CD4-positive, alpha-beta memory T cell (primary cell): ENCODE results near the gene GNAO1. TPM values are rescaled to one million over a fixed set of nuclear protein-coding genes. Genes with fewer than 3 reads are reported as not detected.
A peak's percentile ranks its signal among the peaks of the same experiment; 100 is the strongest.

Source experiments
- CTCF ChIA-PET: fragments of 350-600 bp; sonication (Branson Sonifier 250); formaldehyde crosslinking; loops from one replicate; lab custom pipeline; 2021; ENCODE audit warnings: inconsistent platforms; ENCODE audit not compliant: partially characterized antibody; lab: Charles Lee
- POLR2A ChIA-PET: fragments of 350-600 bp; sonication (Branson Sonifier 250); formaldehyde crosslinking; loops from one replicate; lab custom pipeline; 2021; ENCODE audit not compliant: partially characterized antibody; lab: Charles Lee
- DNase-seq, 5 donors: peaks; one replicate each; pipeline versions ENCODE4 v3.0.0 to v3.0.0-alpha.2; 2020 to 2022; ENCODE audit warnings: mixed read lengths in 1 of 5
- H3K27ac ChIP-seq: one replicate; pipeline ENCODE4 v1.7.0; 2013; ENCODE audit warnings: low read depth, low read length
- H3K27me3 ChIP-seq: 2 replicates; pipeline ENCODE4 v1.7.0; 2013; ENCODE audit warnings: mild to moderate bottlenecking, low read length, moderate library complexity; ENCODE audit not compliant: insufficient read depth
- H3K36me3 ChIP-seq: 2 replicates; pipeline ENCODE4 v1.7.0; 2013; ENCODE audit warnings: mild to moderate bottlenecking, low read length, moderate library complexity; ENCODE audit not compliant: insufficient read depth
- H3K4me1 ChIP-seq: 2 replicates; pipeline ENCODE4 v1.7.0; 2013; ENCODE audit warnings: mild to moderate bottlenecking, low read length, moderate library complexity; ENCODE audit not compliant: insufficient read depth
- H3K4me3 ChIP-seq, 2 donors: one replicate each; pipeline ENCODE4 v1.7.0; 2013; ENCODE audit warnings: low read length in 2 of 2, mild to moderate bottlenecking in 1 of 2
- H3K9me3 ChIP-seq, 2 donors: one replicate each; pipeline ENCODE4 v1.7.0; 2013; ENCODE audit warnings: low read length in 2 of 2, control low read depth in 1 of 2; ENCODE audit not compliant: control insufficient read depth in 1 of 2
- H3K27ac Mint-ChIP-seq, 7 donors: one replicate each; pipeline ENCODE4 v1.8.0; 2020 to 2021; ENCODE audit warnings: mixed read lengths in 7 of 7, mild to moderate bottlenecking in 6 of 7, inconsistent platforms in 3 of 7, moderate library complexity in 3 of 7
- H3K27me3 Mint-ChIP-seq, 2 donors: one replicate each; pipeline ENCODE4 v1.8.0; 2020 to 2021; ENCODE audit warnings: mixed read lengths in 2 of 2
- H3K36me3 Mint-ChIP-seq, 2 donors: one replicate each; pipeline ENCODE4 v1.8.0; 2020 to 2021; ENCODE audit warnings: mixed read lengths in 2 of 2, inconsistent platforms in 1 of 2, mild to moderate bottlenecking in 1 of 2
- H3K4me1 Mint-ChIP-seq, 4 donors: one replicate each; pipeline ENCODE4 v1.8.0; 2020 to 2021; ENCODE audit warnings: mixed read lengths in 4 of 4, mild to moderate bottlenecking in 1 of 4
- H3K4me3 Mint-ChIP-seq, 8 donors: one replicate each; pipeline ENCODE4 v1.8.0; 2020 to 2021; ENCODE audit warnings: mixed read lengths in 8 of 8, mild to moderate bottlenecking in 7 of 8, moderate library complexity in 6 of 8, inconsistent platforms in 3 of 8
- H3K9me3 Mint-ChIP-seq, 8 donors: one replicate each; pipeline ENCODE4 v1.8.0; 2020 to 2021; ENCODE audit warnings: mixed read lengths in 8 of 8, mild to moderate bottlenecking in 5 of 8, inconsistent platforms in 3 of 8, moderate library complexity in 1 of 8
- intact Hi-C: fragments of 100-400 bp; cut with micrococcal nuclease; formaldehyde crosslinking; loops from one replicate; pipeline ENCODE4 v1.15.1; 2023
- polyA plus RNA-seq, 2 donors: library from polyadenylated mRNA; unstranded; fragments of 300-500 nt; fragmentation: Illumina TruSeq; gene quantifications; one replicate each; pipeline ENCODE4 v1.2.3, GENCODE V29; 2021
- total RNA-seq, 2 experiments: library from RNA; stranded (reverse); gene quantifications; one replicate each; pipeline ENCODE4 v1.2.3, GENCODE V29; 2021

The GNAO1 gene
- total and polyA plus RNA-seq, 4 experiments from 2014 or later: 1.5 to 10.8 (median 10.5) TPM; not detected in 1

DNA sequence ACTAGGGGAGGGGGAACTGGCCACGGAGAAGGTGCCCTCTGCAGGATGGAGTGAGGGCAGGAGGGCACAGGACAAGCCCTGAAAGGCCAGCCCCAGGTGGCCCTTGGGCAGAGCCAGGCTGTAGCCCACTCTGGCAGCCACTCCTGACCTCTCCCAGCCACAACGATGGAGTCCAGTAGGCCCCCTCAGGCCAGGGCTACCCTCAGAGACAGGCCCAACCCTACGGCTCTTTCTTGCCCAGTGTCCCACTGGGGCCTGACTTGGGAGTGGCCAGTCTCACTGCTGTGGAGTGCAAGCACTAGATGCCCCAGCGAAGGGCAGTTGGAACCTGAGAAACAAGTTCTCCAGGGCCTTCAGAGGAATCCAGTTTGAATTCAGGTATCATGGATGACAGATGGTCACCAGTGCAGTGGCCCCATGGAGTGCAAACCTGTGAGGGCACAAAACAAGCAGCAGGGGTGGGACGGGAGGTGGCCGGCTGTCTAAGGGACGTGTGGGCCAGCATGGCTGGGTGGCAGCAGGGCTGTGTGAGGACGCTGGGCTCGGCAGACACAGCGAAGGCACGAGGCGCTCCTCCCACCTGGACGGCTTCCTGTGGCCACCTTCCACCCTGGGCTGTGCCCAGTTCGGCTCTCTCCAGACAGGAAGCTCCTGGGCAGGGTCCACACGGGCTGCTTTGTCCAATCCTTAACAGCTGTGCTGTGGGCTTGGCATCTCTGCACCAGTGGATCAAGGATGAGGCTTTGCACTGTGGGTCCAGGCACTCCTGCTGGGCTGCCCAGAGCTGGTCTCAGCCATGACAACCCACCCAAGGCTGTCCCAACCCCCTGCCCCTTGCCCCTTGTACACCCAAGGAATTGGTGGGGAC, 162.0 kb downstream of the GNAO1 start:
- H3K9me3 Mint-ChIP-seq: no peaks in the 10 kb centered on the region
- no peaks in the 10 kb centered on the region for H3K27me3 Mint-ChIP-seq
- ChIA-PET POLR2A (no interaction called here), CTCF (no interaction called here)
- intact Hi-C loops: no loop called here
- Histone ChIP-seq H3K27ac (no peak overlapping the region), H3K36me3 (no peaks in the 10 kb centered on the region), H3K9me3 (no peaks in the 10 kb centered on the region), H3K4me1 (peaks cover 18% of the 10 kb centered on the region), H3K4me3 (no peak overlapping the region), H3K27me3 (no peaks in the 10 kb centered on the region)
- DNase-seq: no peak
- H3K36me3 Mint-ChIP-seq: peaks cover 0 to 2% of the 10 kb centered on the region in 2 donors
- H3K4me1 Mint-ChIP-seq: peaks cover 6 to 24% (median 11%) of the 10 kb centered on the region in 4 donors
- no peak overlapping the region for H3K4me3 Mint-ChIP-seq
- no peak overlapping the region for H3K27ac Mint-ChIP-seq

DNA sequence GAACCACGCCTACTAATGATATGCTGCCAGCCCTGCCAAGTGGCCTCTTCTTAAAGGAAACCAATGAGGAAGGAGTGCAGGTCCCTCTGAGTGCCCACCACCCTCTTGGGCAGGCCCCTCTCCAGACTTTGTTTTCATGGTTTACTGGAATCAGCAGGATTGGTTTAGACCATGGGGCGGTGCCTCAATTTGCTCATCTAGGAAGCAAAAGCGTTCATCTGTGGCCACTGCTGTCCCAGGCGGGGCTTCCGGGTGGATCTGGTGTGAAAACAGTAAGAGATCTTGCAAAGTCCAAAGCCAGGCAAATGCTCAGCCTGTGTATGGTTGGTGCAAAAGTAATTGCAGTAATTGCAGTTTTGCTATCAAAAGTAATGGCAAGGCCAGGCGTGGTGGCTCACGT, 162.7 kb downstream of the GNAO1 start:
- no peak overlapping the region for H3K4me3 ChIP-seq
- DNase-seq: no peak

DNA sequence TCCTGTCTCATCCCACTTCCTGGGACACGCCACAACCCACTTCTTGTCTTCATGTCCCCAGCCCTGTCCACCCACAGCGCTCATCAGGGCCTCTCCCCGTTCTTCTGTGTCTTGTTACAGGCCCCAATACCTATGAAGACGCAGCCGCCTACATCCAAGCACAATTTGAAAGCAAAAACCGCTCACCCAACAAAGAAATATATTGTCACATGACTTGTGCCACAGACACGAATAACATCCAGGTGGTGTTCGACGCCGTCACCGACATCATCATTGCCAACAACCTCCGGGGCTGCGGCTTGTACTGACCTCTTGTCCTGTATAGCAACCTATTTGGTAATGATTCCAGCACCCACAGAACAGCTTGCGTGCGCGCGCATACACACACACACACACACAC, 163.5 kb downstream of the GNAO1 start:
- no peaks in the 10 kb centered on the region for H3K9me3 ChIP-seq
- no peak for DNase-seq
- no peaks in the 10 kb centered on the region for H3K27me3 ChIP-seq
- ChIA-PET POLR2A (no interaction called here), CTCF (interaction anchor here (1.4 kb wide), 2 partner anchors 412 to 643 kb away, joined by 3 to 4 read pairs; no protein-coding TSS in a partner anchor)
- H3K27ac ChIP-seq: no peak overlapping the region
- no peak overlapping the region for H3K4me3 ChIP-seq
- H3K36me3 Mint-ChIP-seq: peaks cover 0 to 2% of the 10 kb centered on the region in 2 donors
- H3K36me3 ChIP-seq: no peaks in the 10 kb centered on the region
- peak overlapping the region in 1 of 8 donors; percentile 14 for H3K4me3 Mint-ChIP-seq
- H3K9me3 Mint-ChIP-seq: no peaks in the 10 kb centered on the region
- intact Hi-C loops: no loop called here
- peaks cover 6 to 32% (median 14%) of the 10 kb centered on the region in 4 donors for H3K4me1 Mint-ChIP-seq
- H3K4me1 ChIP-seq: peaks cover 18% of the 10 kb centered on the region
- H3K27me3 Mint-ChIP-seq: no peaks in the 10 kb centered on the region
- H3K27ac Mint-ChIP-seq: peak overlapping the region in 3 of 7 donors; percentile 2 to 66 (median 57)

More for the DNA sequence above, 162.7 kb downstream of the GNAO1 start:
- ChIA-PET POLR2A (no interaction called here), CTCF (interaction anchor here (1.4 kb wide), 1 partner anchor 411 kb away, joined by 4 read pairs; no protein-coding TSS in a partner anchor)
- Mint-ChIP-seq H3K27me3 (no peaks in the 10 kb centered on the region), H3K4me3 (no peak overlapping the region), H3K9me3 (no peaks in the 10 kb centered on the region), H3K4me1 (peaks cover 6 to 29% (median 13%) of the 10 kb centered on the region in 4 donors), H3K36me3 (peaks cover 0 to 2% of the 10 kb centered on the region in 2 donors), H3K27ac (no peak overlapping the region)
- no peaks in the 10 kb centered on the region for H3K9me3 ChIP-seq
- peaks cover 18% of the 10 kb centered on the region for H3K4me1 ChIP-seq
- H3K36me3 ChIP-seq: no peaks in the 10 kb centered on the region
- no peak overlapping the region for H3K27ac ChIP-seq
- H3K27me3 ChIP-seq: no peaks in the 10 kb centered on the region
- intact Hi-C loops: no loop called here

DNA sequence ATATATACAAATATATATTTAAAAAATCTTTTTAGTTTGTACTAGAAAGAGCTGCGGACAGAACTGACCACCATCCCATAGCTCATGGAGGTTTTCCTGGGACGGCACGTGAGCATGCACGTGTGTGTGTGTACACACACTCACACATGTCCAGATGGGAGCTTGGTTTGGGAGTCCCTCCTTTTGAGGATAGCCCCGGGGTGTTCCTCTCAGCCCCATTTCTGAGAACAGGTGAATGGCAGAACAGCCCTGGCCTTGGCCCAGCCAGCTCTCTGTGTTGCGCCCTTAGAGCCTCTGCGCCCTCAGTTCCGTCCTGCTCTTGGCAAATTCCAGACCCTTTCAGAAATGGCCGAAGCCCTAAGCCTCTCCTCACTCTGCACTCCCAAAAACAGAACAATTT, 163.9 kb downstream of the GNAO1 start:
- Histone ChIP-seq H3K36me3 (no peaks in the 10 kb centered on the region), H3K4me1 (peaks cover 18% of the 10 kb centered on the region), H3K9me3 (no peaks in the 10 kb centered on the region), H3K27ac (no peak overlapping the region), H3K4me3 (no peak overlapping the region), H3K27me3 (no peaks in the 10 kb centered on the region)
- H3K36me3 Mint-ChIP-seq: peaks cover 0 to 2% of the 10 kb centered on the region in 2 donors
- no peak for DNase-seq
- H3K27ac Mint-ChIP-seq: peak overlapping the region in 4 of 7 donors; percentile 18 to 66 (median 44)
- ChIA-PET CTCF (interaction anchor here (1.4 kb wide), 2 partner anchors 412 to 643 kb away, joined by 3 to 4 read pairs; no protein-coding TSS in a partner anchor), POLR2A (no interaction called here)
- H3K27me3 Mint-ChIP-seq: no peaks in the 10 kb centered on the region
- peaks cover 6 to 37% (median 16%) of the 10 kb centered on the region in 4 donors for H3K4me1 Mint-ChIP-seq
- no peaks in the 10 kb centered on the region for H3K9me3 Mint-ChIP-seq
- H3K4me3 Mint-ChIP-seq: no peak overlapping the region
- intact Hi-C loops: no loop called here

DNA sequence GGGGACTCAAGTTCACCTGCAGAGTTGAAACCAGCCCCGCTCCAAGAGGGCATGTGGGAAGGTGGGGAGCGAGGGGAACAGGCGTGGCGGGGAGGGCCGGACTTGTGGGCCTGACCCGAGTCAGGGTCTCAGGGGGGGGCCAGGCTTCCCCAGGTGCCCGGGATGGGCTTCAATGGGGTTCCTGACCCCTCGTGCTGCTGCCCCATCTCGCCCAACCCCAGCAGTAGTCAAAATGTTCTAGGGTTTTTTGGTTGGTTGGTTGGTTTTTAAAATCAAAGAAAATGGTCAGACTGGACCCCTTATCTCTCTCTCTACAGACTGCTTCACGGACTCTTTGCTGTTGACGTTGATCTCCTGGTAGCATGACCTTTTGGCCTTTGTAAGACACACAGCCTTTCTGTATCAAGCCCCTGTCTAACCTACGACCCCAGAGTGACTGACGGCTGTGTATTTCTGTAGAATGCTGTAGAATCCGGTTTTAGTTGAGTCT, 164.5 kb downstream of the GNAO1 start:
- Histone ChIP-seq H3K4me3 (peak overlapping the region in 1 of 2 donors; percentile 74), H3K4me1 (peaks cover 18% of the 10 kb centered on the region), H3K27me3 (no peaks in the 10 kb centered on the region), H3K27ac (no peak overlapping the region), H3K9me3 (no peaks in the 10 kb centered on the region), H3K36me3 (no peaks in the 10 kb centered on the region)
- Mint-ChIP-seq H3K9me3 (no peaks in the 10 kb centered on the region), H3K4me1 (peaks cover 6 to 37% (median 16%) of the 10 kb centered on the region in 4 donors), H3K36me3 (peaks cover 0 to 3% of the 10 kb centered on the region in 2 donors), H3K27me3 (no peaks in the 10 kb centered on the region), H3K27ac (peak overlapping the region in 5 of 7 donors; percentile 26 to 92 (median 60)), H3K4me3 (peak overlapping the region in 4 of 8 donors; percentile 22 to 94 (median 64))
- DNase-seq: no peak
- intact Hi-C loops: no loop called here
- POLR2A ChIA-PET: no interaction called here
- CTCF ChIA-PET: interaction anchor here (1.0 to 1.4 kb wide), 23 partner anchors 9 to 897 kb away, joined by 3 to 11 read pairs (median 4); partner anchors contain the start of genes NUDT21 and OGFOD1

DNA sequence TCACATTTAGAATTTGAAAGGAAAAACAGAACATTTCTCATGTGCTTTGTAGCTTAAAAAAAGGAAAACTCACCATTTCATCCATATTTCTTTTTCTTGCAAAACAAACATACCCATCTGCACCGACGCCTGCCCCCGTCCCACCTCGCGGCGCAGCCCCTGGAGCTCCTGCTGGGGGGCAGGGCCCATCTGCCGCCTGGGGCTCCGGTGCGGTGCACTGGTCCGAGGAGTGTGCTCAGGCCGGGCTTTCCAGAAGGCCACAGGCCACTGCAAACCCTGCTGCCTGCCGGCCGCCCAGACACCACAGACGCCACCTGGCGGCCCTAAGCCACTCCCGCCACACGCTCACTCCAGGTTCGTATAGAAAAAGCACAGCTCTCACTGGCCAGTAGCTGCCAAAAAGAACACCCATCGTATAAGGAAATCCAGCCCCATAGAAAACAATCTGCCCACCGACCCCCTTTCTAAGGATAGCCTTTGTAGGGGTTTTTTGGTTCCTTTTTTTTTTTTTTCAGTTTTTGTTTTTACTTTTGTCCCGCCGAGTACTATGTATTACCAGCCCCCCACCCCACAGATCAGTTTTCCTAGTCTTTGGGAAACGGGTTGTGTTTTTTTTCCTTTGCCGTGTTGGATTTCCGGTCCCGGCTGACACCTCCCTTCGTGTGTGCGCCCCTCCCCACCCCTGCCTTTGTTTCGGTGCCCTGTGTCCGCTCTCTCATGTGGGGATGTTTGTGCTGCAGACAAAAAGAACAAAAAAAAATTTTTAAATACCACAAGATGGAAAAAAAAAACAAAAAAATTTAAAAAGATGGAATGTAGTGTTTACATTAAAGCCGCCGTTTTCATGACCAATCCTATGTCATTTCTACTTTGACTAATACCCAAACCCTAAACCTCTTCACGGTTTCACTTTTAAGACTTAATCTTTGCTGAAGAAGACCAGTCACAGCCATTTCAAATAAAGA, 165.3 kb downstream of the GNAO1 start:
- Mint-ChIP-seq H3K4me3 (peak overlapping the region; percentile 85 to 94 (median 92)), H3K27me3 (no peaks in the 10 kb centered on the region), H3K36me3 (peaks cover 0 to 5% of the 10 kb centered on the region in 2 donors), H3K27ac (peak overlapping the region; percentile 83 to 96 (median 91)), H3K4me1 (peaks cover 6 to 37% (median 16%) of the 10 kb centered on the region in 4 donors), H3K9me3 (no peaks in the 10 kb centered on the region)
- ChIA-PET CTCF (interaction anchor here (0.6 to 1.5 kb wide), 28 partner anchors 9 to 898 kb away, joined by 3 to 11 read pairs (median 4); partner anchors contain the start of genes NUDT21 and OGFOD1), POLR2A (no interaction called here)
- no peaks in the 10 kb centered on the region for H3K36me3 ChIP-seq
- intact Hi-C loops: no loop called here
- peak overlapping the region; percentile 54 for H3K27ac ChIP-seq
- H3K4me3 ChIP-seq: peak overlapping the region; percentile 20 to 74
- DNase-seq: peak in 4 of 5 donors; percentile 43 to 50 (median 46)
- peaks cover 18% of the 10 kb centered on the region for H3K4me1 ChIP-seq
- H3K27me3 ChIP-seq: no peaks in the 10 kb centered on the region
- no peaks in the 10 kb centered on the region for H3K9me3 ChIP-seq
